Natural killer cell (primary cell): Measurements from ENCODE around the gene SAMD5. TPM values are rescaled to one million over a fixed set of nuclear protein-coding genes. Genes with fewer than 3 reads are reported as not detected.

Experiments used
- ATAC-seq, 3 donors: fragments of 150-1000 bp in 2 of 3; fragments of 200-7000 bp in 1 of 3; cut with Tn5 transposase; 1 replicate in 1 of 3; 2 replicates in 2 of 3; pipeline ENCODE4 v1.10.0; 2021; ENCODE audit warnings: mild to moderate bottlenecking in 2 of 3, moderate library complexity in 2 of 3
- DNase-seq, 2 donors: peaks; one replicate each; pipeline versions ENCODE4 v3.0.0 to v3.0.0-alpha.2; 2013 to 2021; ENCODE audit warnings: mixed read lengths in 1 of 2
- H3K27ac ChIP-seq: one replicate; pipeline ENCODE4 v1.5.1; 2013; ENCODE audit warnings: mild to moderate bottlenecking, low read length
- H3K27me3 ChIP-seq: one replicate; pipeline ENCODE4 v1.6.1; 2013; ENCODE audit warnings: low read length; ENCODE audit not compliant: control insufficient read depth, insufficient read depth
- H3K36me3 ChIP-seq: one replicate; pipeline ENCODE4 v1.6.1; 2013; ENCODE audit warnings: low read length; ENCODE audit not compliant: control insufficient read depth, insufficient read depth
- H3K4me1 ChIP-seq: one replicate; pipeline ENCODE4 v1.6.1; 2013; ENCODE audit warnings: low read length; ENCODE audit not compliant: control insufficient read depth, insufficient read depth
- H3K4me3 ChIP-seq: one replicate; pipeline ENCODE4 v1.5.1; 2013; ENCODE audit warnings: low read length
- H3K9me3 ChIP-seq: one replicate; pipeline ENCODE4 v1.6.1; 2013; ENCODE audit warnings: low read length; ENCODE audit not compliant: control insufficient read depth, insufficient read depth
- H3K27ac Mint-ChIP-seq, 2 donors: one replicate each; pipeline ENCODE4 v1.8.0; 2022; ENCODE audit warnings: mild to moderate bottlenecking in 2 of 2, mixed read lengths in 2 of 2, moderate library complexity in 1 of 2
- H3K27me3 Mint-ChIP-seq, 2 donors: one replicate each; pipeline ENCODE4 v1.8.0; 2022; ENCODE audit warnings: low read depth in 2 of 2, mixed read lengths in 2 of 2
- H3K36me3 Mint-ChIP-seq: one replicate; pipeline ENCODE4 v1.8.0; 2022; ENCODE audit warnings: mixed read lengths
- H3K4me1 Mint-ChIP-seq, 2 donors: one replicate each; pipeline ENCODE4 v1.8.0; 2022; ENCODE audit warnings: mixed read lengths in 2 of 2
- H3K4me3 Mint-ChIP-seq: one replicate; pipeline ENCODE4 v1.8.0; 2022; ENCODE audit warnings: mild to moderate bottlenecking, moderate library complexity, mixed read lengths
- H3K9me3 Mint-ChIP-seq, 2 donors: one replicate each; pipeline ENCODE4 v1.8.0; 2022; ENCODE audit warnings: mixed read lengths in 2 of 2
- CTCF ChIP-seq: fragments of 200-600 bp; IDR thresholded peaks from one replicate; pipeline ENCODE4 v1.8.0; 2022; ENCODE audit warnings: antibody characterized with exemption
- WGBS: methylation state at CpG from one replicate; pipeline ENCODE4 v1.1.7; 2013; ENCODE audit warnings: missing lambda C conversion rate; ENCODE audit not compliant: insufficient coverage; 5-methylcytosine and 5-hydroxymethylcytosine counted together
- intact Hi-C: fragments of 100-400 bp; cut with micrococcal nuclease; formaldehyde crosslinking; loops from one replicate; pipeline ENCODE4 v1.14.2; 2022
- total RNA-seq, 4 donors: library from RNA; stranded (reverse); fragments of 120-200 nt in 1 of 4; gene quantifications; one replicate each; pipeline versions ENCODE4 v1.2.3 to v1.2.4, GENCODE V29; 2013 to 2022

Gene SAMD5
- total RNA-seq, 3 donors from 2014 or later (not counting 1 experiment from before 2014, with no cell fraction given), result not detected

GRCh38 chr6:147515327-147515726, 6.8 kb downstream of the SAMD5 start:
- no peak for TF ChIP-seq CTCF
- Mint-ChIP-seq H3K27me3 (peaks cover 8 to 10% of the 10 kb centered on the region in 2 donors), H3K9me3 (peaks cover 3 to 4% of the 10 kb centered on the region in 2 donors), H3K4me1 (no peaks in the 10 kb centered on the region), H3K27ac (no peak overlapping the region), H3K36me3 (no peaks in the 10 kb centered on the region), H3K4me3 (no peak overlapping the region)
- Histone ChIP-seq H3K36me3 (no peaks in the 10 kb centered on the region), H3K4me1 (no peaks in the 10 kb centered on the region), H3K4me3 (no peak overlapping the region), H3K27me3 (peaks cover 5% of the 10 kb centered on the region), H3K9me3 (no peaks in the 10 kb centered on the region), H3K27ac (no peak overlapping the region)
- ATAC-seq, result no peak
- 83% methylated on average over 2 of the region's 2 CpGs for WGBS
- no peak for DNase-seq
- intact Hi-C loops, result no loop called here

- DNase-seq (no peak), ATAC-seq (no peak)
- Mint-ChIP-seq H3K27me3 (peaks cover 0 to 5% of the 10 kb centered on the region in 2 donors), H3K9me3 (peaks cover 0 to 4% of the 10 kb centered on the region in 2 donors), H3K36me3 (no peaks in the 10 kb centered on the region), H3K27ac (no peak overlapping the region), H3K4me1 (no peaks in the 10 kb centered on the region), H3K4me3 (no peak overlapping the region)
- TF ChIP-seq CTCF, result no peak
- intact Hi-C loops, result no loop called here
- Histone ChIP-seq H3K27me3 (no peaks in the 10 kb centered on the region), H3K36me3 (no peaks in the 10 kb centered on the region), H3K4me1 (no peaks in the 10 kb centered on the region), H3K9me3 (no peaks in the 10 kb centered on the region), H3K4me3 (no peak overlapping the region), H3K27ac (no peak overlapping the region)
- 94% methylated on average over 1 of the region's 1 CpG for WGBS
These were observed 14.1 kb downstream of the SAMD5 start for GRCh38 chr6:147522597-147522996.

GRCh38 chr6:147525519-147526209, 17.2 kb downstream of the SAMD5 start:
- no peak overlapping the region for H3K27ac ChIP-seq
- H3K4me3 ChIP-seq, result no peak overlapping the region
- WGBS, result 88% methylated on average over 5 of the region's 5 CpGs
- ATAC-seq (no peak), DNase-seq (no peak)
- Mint-ChIP-seq H3K4me1 (no peaks in the 10 kb centered on the region), H3K36me3 (no peaks in the 10 kb centered on the region), H3K9me3 (peaks cover 0 to 4% of the 10 kb centered on the region in 2 donors), H3K27me3 (peaks cover 5 to 7% of the 10 kb centered on the region in 2 donors), H3K27ac (no peak overlapping the region), H3K4me3 (no peak overlapping the region)
- no peaks in the 10 kb centered on the region for H3K4me1 ChIP-seq
- intact Hi-C loops, result no loop called here
- no peaks in the 10 kb centered on the region for H3K36me3 ChIP-seq
- H3K27me3 ChIP-seq, result no peaks in the 10 kb centered on the region
- no peaks in the 10 kb centered on the region for H3K9me3 ChIP-seq
- TF ChIP-seq CTCF, result no peak

- H3K4me3 ChIP-seq, result no peak overlapping the region
- no peak for ATAC-seq
- no peaks in the 10 kb centered on the region for H3K36me3 ChIP-seq
- intact Hi-C loops, result no loop called here
- H3K27me3 ChIP-seq, result no peaks in the 10 kb centered on the region
- WGBS, result 80% methylated on average over 4 of the region's 4 CpGs
- no peak overlapping the region for H3K27ac ChIP-seq
- no peaks in the 10 kb centered on the region for H3K9me3 ChIP-seq
- Mint-ChIP-seq H3K9me3 (peaks cover 0 to 4% of the 10 kb centered on the region in 2 donors), H3K27me3 (peaks cover 7 to 8% of the 10 kb centered on the region in 2 donors), H3K27ac (no peak overlapping the region), H3K36me3 (no peaks in the 10 kb centered on the region), H3K4me3 (no peak overlapping the region), H3K4me1 (no peaks in the 10 kb centered on the region)
- no peak for TF ChIP-seq CTCF
- DNase-seq, result no peak
- H3K4me1 ChIP-seq, result no peaks in the 10 kb centered on the region
These were observed 18.7 kb downstream of the SAMD5 start for GRCh38 chr6:147527197-147527596.
